ENCODE data around the gene IL27RA.
"Not testable (repeated sequence)": the region's sequence is repeated elsewhere in the genome, so short reads cannot be mapped to it uniquely, and the experiment has no call there.

The IL27RA gene

GRCh38 chr19:13999085-13999484 lies 32.5 kb upstream of the IL27RA start:
- DNase-seq (ENCODE audit: low read depth), result no peak

DNA sequence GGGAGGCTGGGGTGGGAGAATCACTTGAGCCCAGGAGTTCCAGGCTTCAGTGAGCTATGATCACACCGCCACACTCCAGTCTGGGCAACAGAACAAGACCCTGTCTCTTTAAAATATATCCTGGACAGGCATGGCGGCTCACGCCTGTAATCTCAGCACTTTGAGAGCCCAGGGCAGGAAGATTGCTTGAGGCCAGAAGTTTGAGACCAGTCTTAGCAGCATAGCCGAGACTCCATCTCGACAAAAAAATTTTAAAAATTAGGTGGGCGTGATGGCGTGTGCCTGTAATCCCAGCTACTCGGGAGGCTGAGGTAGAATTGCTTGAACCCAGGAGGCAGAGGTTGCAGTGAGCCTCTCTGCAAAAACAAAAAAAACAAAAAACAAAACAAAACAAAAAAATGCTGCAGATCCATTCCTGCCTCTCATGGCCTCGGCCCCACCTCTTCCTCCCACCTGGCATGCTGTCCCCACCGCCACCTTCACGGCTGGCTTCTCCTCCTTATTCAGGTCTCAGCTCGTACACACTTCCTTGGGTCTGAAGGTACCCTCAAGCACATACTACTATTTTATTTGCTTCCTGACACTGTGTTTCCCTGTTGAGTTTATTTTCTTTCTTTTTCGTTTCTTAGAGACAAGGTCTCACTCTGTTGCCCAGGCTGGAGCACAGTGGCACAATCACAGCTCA lies 30.7 kb upstream of the IL27RA start:
- DNase-seq (ENCODE audit: low read depth), result no peak

DNA sequence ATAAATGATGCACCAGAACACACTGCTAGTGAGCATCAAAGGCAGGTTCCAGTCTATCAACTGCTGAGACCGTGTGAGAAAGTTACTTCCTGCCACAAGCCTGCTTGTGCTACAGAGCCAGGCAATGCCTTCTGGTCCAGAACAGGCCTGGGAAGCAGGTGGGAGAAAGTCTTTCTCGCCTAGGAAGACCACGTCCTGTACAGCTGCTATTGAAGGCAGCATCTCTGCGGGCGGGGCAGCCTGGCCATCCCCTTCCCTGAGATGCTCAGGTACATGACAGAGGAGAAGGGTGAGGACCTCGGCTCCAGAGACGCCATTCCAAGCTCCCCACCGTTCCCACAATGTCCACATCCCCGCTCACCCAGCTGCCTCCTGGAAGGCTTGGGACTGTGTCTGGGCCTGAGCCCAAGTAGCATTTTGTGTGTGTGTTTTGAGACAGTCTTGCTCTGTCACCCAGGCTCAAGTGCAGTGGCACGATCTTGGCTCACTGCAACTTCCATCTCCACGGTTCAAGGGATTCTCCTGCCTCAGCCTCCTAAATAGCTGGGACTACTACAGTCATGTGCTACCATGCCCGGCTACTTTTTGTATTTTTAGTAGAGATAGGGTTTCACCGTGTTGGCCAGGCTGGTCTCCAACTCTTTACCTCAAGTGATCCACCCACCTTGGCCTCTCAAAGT lies 28.9 kb upstream of the IL27RA start:
- no peak for DNase-seq (ENCODE audit: low read depth)

DNA sequence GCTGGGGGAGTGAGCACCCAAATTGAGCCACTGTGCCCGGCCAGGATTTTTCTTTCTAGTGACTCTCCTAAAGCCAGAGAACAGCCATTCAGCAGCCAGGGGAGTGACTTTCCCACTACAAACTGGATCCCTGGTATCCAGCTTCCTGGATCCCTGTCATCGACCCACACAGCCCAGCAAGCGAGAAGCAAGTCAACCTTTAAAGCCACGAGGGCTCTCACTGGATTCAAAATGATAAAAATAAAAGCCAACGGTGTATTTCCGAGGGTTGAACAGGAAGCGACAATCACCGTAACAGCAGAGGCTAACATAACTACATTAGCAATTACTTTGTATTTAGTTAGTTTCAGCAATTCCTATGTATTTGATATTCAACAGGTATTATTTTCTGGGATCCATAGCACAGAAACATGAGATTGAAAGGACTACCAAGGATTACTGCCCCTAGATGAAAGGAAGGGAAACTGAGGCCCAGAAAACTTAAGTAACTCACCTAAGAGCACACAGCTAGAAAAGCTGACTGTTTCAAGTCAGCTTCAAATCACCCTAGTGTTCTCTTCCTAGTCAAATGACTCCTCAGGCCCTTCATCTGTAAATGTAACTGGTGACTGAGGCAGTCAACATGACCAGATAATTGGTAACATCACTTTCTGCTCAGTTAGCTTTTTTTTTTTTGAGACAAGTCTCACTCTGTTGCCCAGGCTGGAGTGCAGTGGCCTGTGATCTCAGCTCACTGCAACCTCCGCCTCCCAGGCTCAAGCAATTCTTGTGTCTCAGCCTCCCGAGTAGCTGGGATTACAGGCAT lies 28.1 kb upstream of the IL27RA start:
- DNase-seq (ENCODE audit: low read depth), result no peak

DNA sequence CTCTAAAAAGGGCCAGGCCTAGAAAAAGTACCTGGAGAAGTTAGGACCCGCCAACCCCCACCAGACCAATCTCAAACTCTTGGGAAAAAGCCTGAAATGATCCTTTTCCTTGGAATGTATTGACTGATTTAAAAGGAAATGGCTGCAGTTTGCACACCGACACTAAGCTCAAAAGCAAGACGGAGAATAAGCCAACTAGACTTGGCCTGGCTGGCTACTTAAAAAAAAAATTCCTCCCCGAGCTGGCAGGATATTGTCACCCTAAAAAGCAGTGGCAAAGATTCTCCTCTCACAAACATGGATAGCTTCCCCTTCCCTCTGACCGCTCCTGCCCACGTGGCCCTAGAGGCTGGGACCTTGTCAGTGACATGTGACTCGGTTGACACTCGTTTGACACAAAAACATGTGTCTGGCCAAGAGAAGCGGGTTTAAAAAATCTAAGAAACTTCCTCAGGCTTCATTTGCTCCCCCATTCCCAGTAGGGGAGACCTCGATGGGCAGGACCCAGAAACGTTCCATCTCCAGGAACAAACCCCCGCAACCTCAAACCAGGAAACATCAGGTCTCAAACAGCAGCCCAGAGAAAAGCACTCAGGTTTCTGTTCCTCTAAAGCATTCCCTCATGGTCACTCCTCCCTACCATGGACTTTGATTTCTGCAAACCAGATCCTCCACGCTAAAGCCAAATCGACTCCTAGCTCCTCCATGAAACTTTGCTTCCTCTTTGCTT lies 26.8 kb upstream of the IL27RA start:
- no peak for DNase-seq (ENCODE audit: low read depth)

DNA sequence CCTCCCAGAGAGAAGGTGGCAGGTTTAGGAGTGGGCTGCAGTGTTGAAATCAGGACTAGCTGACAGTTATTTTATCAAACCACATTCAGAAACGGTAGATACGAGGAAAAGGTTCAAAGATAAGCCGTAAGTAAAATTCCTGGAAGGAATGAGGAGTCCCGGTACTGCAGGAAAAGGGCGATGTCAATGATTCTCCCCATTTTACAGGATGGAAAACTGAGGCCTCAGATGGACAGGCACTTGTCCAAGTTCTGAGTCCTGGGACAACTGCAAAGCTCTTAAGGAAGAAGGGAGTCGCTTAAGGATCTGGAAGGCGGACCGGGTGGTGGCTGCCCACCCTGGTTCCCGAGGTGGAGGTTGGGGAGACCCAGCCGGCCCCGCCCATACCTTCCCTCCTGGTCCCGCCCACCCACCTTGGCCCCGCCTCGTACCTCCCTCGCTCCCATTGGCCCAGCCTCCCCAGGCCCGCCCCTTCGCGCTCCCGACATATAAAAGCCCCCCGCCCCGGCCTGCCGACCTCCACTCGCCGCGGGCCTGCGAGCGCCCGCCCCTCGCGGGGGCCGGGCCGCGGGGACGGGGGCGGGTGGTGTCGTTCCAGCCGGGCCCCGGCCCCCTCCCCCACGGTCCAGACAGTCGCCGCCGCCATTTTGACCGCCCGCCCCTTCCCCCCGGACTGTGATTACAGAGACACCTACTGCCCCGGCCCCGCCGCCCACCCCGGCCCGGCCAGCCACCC lies 26.0 kb upstream of the IL27RA start:
- DNase-seq (ENCODE audit: low read depth), result peak; percentile 67

DNA sequence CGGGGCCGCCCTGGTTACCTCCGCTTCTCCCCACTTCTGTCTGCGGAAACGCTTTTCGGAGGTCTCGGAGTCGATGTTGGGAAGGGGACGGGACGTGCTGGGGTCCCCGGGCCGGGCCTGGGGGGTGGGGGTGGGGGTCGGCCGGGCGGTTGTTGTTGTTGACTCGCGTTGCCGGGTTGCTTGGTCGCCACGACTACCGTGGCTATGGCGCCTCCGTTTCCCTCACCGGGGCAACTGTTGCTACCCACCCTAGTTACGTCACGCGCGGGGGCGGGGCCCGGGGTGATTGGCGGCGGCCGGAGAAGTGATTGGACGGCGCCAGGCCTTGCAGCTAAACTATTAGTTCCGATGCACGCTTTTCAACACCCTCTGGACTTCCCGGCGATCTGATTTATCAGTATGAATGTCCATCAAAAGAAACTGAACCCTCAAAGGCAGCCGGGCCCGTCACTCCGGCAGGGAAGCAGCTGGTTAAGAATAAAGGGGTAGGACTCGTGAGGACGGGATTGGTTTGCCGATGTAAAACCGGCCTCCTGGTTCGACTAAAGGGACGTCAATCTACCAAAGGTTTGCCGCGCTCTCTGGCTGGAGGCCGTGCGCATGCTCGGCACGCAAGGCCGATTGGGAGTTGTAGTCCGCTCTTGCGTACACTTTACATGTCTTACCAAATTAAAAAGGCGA lies 25.3 kb upstream of the IL27RA start, which contains the start of gene RFX1:
Gene RFX1, minus strand, starts transcription at position 236 of the 681 bp plus-strand sequence. CDS start 12,477 bp downstream, outside the sequence.
- DNase-seq (ENCODE audit: low read depth), result peak; percentile 100

DNA sequence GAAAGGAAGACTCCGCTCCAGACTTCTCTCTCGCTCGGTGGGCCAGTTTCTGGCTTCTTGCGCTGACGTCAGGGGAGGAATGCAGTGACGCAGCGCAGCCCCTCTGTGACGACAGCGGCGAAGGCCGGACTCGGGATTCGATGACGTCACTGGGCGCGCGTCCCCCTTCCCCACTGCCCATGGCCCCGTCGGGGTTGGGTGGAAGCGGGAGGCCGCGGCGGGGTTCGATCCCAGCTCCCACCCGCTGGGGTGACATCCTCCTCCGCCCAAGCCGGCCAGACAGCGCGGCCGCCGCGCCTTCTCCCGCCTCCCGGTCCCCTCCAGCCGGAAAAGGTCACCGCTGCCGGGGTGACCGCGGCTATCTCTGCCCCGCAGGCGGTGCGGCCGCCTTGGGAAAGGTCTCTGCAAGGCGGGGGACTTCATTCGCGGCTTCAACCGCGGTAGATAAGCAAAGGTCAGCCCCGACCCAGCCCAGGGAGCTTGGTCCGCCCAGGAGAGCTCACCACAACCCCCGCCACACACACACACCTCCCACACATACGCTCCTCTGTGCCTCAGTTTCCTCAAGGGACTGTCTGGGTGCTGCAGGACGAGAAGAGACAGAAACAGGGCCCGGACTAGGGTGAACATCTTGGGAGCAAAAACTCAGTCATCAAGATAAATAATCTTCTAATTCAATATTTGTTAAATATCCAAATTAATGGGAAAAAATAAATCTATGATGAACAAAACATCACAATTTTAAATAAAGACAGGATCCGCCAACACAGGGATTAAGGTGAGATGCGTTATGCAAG lies 24.6 kb upstream of the IL27RA start:
- no peak for DNase-seq (ENCODE audit: low read depth)

- DNase-seq (ENCODE audit: low read depth), result no peak
Observed at GRCh38 chr19:14012378-14012915, 19.1 kb upstream of the IL27RA start.

DNA sequence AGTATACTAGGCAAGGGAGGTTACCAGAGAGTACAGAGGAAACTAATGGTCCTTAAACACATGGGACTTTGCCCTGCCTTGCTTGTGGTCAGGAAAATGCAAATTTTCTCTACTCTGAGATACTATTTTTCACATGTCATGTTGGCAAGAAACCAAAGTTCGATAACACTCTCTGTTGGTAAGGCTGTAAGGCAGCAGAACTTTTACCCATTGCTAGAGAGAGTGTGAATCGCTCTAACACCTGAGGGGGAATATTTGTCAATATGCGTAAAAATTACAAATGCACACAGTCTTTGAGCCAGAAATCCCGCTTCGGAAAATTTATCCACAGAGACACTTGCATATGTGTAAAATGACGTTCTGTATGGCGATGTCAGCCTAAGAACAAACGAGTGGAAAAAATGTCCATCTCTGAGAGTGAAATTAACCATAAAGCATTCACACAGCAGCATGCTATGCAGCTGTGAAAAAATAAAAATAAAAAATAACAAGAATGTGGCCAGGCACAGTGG lies 16.0 kb upstream of the IL27RA start:
- DNase-seq (ENCODE audit: low read depth), result no peak

DNA sequence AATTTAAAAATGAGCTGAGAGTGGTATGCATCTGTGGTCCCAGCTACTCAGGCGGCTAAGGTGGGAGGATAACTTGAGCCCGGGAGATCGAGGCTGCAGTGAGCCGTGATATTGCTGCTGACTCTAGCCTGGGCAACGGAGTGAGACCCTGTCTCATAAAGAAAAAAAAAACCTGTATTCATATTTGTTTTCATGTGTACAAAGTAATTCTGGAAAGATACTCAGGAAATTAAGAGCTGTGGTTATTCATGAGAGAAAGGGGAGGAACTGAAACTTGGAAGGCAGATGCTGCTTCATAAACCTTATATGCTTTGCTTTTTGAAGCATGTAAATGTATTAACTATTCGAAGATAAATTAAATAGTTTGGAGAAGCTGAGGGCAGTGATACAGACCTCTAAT lies 12.5 kb upstream of the IL27RA start:
- DNase-seq (ENCODE audit: low read depth), result no peak

- DNase-seq (ENCODE audit: low read depth), result not testable (repeated sequence)
Observed at GRCh38 chr19:14019739-14020138, 11.8 kb upstream of the IL27RA start.

DNA sequence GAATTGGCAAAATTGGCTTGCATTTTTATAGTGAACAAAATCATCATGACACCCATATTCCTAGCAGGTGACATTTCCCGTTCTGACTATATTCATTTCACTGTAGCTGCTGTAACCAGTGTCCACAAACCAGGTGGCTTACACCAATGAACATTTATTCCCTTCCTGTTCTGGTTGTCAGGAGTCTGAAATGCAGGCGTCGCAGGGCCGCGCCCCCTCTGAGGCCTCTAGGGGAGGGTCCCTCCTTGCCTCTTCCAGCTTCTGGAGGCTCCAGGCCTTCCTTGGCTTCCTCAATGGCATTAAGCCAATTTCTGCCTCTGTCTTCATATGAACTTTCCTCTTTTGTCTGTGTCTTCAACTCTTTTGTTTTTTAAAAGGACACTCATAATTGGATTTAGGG lies 10.1 kb upstream of the IL27RA start:
- DNase-seq (ENCODE audit: low read depth), result no peak

DNA sequence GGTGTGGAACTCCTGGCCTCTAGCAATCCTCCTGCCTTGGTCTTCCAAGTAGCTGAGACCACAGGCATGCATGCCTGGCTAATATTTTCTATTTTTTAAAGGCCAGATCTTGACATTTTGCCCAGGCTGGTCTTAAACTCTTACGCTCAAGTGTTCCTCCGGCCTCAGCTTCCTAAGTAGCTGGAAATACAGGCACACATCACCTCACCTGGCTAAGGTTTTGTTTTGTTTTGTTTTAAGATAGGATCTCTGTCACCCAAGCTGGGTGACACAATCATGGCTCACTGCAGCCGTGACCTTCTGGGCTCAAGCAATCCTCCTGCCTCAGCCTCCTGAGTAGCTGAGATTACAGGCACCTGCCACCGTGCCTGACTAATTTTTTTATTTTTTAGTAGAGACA lies 9.1 kb upstream of the IL27RA start:
- no peak for DNase-seq (ENCODE audit: low read depth)

DNA sequence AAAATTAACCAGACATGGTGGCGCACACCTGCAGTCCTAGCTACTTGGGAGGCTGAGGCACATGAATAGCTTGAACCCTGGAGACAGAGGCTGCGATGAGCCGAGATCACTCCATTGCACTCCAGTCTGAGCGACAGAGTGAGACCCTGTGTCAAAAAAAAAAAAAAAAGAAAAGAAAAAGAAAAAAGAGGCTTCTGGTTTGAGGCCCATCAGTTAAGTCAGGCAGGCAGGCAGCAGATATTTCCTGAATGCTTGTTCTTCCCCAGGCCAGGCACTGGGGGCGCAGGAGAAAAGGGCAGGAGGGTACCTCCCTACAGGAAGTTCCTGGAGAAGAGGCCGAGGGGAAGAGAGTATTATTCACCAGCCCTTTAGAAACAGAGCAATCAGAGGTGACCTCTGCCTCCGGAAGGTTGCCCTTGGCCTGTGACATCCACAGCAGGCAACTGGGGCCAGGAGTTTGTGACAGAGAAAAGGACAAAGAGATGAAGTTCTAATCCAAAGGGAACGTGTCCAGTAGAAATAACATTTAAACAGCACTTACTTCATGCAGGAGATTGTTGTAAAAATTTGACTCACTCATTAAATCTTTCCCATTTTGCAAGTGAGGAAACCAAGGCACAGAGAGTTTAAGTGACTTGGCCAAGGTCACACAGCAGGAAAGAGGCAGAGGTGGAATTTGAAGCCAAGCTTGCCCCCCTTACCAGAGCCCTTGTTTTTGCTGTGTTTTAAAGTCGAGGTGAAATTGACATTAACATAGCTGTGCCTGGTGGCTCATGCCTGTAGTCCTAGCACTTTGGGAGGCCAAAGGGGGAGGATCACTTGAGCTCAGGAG lies 7.9 kb upstream of the IL27RA start:
- no peak for DNase-seq (ENCODE audit: low read depth)

GRCh38 chr19:14026652-14027192 lies 4.8 kb upstream of the IL27RA start:
- DNase-seq (ENCODE audit: low read depth), result not testable (repeated sequence)

GRCh38 chr19:14027856-14028450 lies 3.6 kb upstream of the IL27RA start, which contains the start of gene RLN3:
RLN3 (plus strand) TSS chr19:14028148; CDS start chr19:14028205, 57 bp downstream.
- DNase-seq (ENCODE audit: low read depth), result no peak

DNA sequence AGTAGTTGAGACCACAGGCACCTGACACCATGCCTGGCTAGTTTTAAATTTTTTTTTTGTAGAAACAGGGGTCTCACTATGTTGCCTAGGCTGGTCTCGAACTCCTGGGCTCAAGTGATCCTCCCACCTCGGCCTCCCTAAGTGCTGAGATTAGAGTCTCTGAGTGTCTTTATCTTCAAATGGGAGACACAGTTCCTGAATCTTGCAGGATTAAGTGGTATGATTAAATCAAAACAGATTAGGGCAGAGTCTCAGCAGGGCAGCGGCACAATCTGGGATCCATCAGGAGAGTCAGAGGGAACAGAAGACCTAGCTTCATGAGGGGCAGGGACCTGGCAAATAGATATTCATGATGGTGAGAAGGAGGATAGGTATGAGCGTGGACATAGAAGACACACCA lies 2.7 kb upstream of the IL27RA start:
- DNase-seq (ENCODE audit: low read depth), result no peak
